Measurements from ENCODE around the gene IRS1.

Gene IRS1

DNA sequence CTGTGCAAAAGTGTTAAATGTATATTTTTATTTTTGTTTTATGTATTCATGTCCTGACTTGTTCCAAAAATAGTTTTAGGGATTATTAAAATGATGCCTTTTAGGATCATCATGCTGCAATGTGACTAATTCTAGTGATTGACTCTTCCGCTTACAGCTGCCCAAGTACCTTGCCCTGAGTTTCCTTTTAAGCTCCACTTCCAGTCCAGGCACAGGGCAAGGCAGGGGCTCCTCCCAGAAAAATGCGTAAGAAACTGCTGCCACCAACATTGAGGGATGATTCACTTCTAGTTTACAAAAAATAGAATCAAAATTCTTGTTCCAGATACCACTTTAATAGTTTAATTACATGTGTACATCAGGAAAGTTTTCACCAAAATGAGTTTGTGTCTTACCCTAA is 116.4 kb downstream of the IRS1 start:
- no peak for DNase-seq
